Measurements from ENCODE around the gene TMED8. TPM values are rescaled to one million over a fixed set of nuclear protein-coding genes. Genes with fewer than 3 reads are reported as not detected.

The TMED8 gene
- total and polyA plus RNA-seq, 10 of the 15 experiments (the other 5 are each of a cell fraction or from before 2014, with no cell fraction given): 7.3 to 39.1 (median 26.1) TPM

DNA sequence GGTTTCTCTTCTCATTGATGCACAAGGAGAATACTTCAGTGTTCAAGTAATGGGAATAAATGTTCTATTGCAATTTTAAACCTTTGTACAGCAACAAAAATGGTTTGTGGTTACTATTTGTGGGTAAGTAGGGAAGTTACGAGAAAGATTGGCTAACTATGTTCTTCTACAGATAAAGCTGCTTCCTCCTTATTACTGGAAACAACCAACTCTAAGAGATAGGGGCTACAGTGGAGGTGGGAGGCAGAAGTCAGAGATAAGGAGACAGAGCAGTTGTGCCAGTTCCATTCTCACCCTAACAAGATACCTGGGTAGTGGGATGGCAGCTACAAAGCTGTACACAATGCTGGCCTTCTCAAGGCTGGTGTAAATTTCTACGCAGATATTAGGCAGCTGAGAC is 30.3 kb upstream of the TMED8 start:
- WGBS (ENCODE audit: insufficient coverage, insufficient replicate concordance, low lambda C conversion rate, missing lambda C conversion rate): 76% methylated on average over 2 of the region's 2 CpGs
- Histone ChIP-seq H3K4me1 (ENCODE audit: control insufficient read depth, insufficient read depth, low read length) (no peaks in the 10 kb centered on the region; the same call in 1 of the 2 replicates), H2AFZ (ENCODE audit: control insufficient read depth, low read depth, low read length) (no peak overlapping the region; the same call in 1 of the 2 replicates), H3K27ac (ENCODE audit: control insufficient read depth, insufficient read depth) (no peak overlapping the region), H3K79me2 (ENCODE audit: control insufficient read depth, insufficient read depth, low read length) (no peaks in the 10 kb centered on the region), H3K4me3 (no peak overlapping the region), H3K4me2 (ENCODE audit: control insufficient read depth, insufficient read depth) (no peak overlapping the region), H3K27me3 (replicated peaks in 1 of 2; ENCODE audit: control insufficient read depth in 2 of 2, insufficient read depth in 2 of 2, low read length in 1 of 2) (no peaks in the 10 kb centered on the region), H3K9ac (ENCODE audit: control insufficient read depth, insufficient read depth, low read length) (no peak overlapping the region), H4K20me1 (ENCODE audit: control insufficient read depth, insufficient read depth) (no peaks in the 10 kb centered on the region), H3K9me3 (replicated peaks; ENCODE audit: control insufficient read depth, insufficient read depth, low read length) (no peaks in the 10 kb centered on the region), H3K36me3 (ENCODE audit: control insufficient read depth in 2 of 2, insufficient read depth in 2 of 2, low read length in 1 of 2) (no peaks in the 10 kb centered on the region)
- intact Hi-C loops (cut with micrococcal nuclease; ENCODE audit: unreplicated experiment): no loop called here
- SMC1A ChIA-PET (ENCODE audit: uncharacterized antibody, unreplicated experiment): interaction anchor here (0.9 to 1.8 kb wide), 4 partner anchors 44 to 186 kb away, joined by 3 to 5 read pairs (median 3); no protein-coding TSS in a partner anchor
- TF ChIP-seq DPF2 (IDR thresholded peaks at IDR 0.05): no peak
- TF ChIP-seq MXI1 (IDR thresholded peaks at IDR 0.05; ENCODE audit: low read depth, low read length): no peak
- no peak for TF ChIP-seq CHD1 (IDR thresholded peaks at IDR 0.05; ENCODE audit: low read depth, low read length)
- TF ChIP-seq CBX3 (IDR thresholded peaks at IDR 0.05; ENCODE audit: borderline replicate concordance, low read depth): no peak
- TF ChIP-seq SRF (IDR thresholded peaks at IDR 0.05; ENCODE audit: low read depth in 2 of 2, low read length in 2 of 2): no peak
- TF ChIP-seq POLR2A (IDR thresholded peaks at IDR 0.05; ENCODE audit: low read depth, low read length): no peak
- no peak for TF ChIP-seq SREBF1 (IDR thresholded peaks at IDR 0.05; ENCODE audit: low read length)
- TF ChIP-seq ESRRA (IDR thresholded peaks at IDR 0.05; ENCODE audit: low read length): no peak
- TF ChIP-seq EED (IDR thresholded peaks at IDR 0.05; ENCODE audit: low read depth): no peak
- TF ChIP-seq, protein P1, sequence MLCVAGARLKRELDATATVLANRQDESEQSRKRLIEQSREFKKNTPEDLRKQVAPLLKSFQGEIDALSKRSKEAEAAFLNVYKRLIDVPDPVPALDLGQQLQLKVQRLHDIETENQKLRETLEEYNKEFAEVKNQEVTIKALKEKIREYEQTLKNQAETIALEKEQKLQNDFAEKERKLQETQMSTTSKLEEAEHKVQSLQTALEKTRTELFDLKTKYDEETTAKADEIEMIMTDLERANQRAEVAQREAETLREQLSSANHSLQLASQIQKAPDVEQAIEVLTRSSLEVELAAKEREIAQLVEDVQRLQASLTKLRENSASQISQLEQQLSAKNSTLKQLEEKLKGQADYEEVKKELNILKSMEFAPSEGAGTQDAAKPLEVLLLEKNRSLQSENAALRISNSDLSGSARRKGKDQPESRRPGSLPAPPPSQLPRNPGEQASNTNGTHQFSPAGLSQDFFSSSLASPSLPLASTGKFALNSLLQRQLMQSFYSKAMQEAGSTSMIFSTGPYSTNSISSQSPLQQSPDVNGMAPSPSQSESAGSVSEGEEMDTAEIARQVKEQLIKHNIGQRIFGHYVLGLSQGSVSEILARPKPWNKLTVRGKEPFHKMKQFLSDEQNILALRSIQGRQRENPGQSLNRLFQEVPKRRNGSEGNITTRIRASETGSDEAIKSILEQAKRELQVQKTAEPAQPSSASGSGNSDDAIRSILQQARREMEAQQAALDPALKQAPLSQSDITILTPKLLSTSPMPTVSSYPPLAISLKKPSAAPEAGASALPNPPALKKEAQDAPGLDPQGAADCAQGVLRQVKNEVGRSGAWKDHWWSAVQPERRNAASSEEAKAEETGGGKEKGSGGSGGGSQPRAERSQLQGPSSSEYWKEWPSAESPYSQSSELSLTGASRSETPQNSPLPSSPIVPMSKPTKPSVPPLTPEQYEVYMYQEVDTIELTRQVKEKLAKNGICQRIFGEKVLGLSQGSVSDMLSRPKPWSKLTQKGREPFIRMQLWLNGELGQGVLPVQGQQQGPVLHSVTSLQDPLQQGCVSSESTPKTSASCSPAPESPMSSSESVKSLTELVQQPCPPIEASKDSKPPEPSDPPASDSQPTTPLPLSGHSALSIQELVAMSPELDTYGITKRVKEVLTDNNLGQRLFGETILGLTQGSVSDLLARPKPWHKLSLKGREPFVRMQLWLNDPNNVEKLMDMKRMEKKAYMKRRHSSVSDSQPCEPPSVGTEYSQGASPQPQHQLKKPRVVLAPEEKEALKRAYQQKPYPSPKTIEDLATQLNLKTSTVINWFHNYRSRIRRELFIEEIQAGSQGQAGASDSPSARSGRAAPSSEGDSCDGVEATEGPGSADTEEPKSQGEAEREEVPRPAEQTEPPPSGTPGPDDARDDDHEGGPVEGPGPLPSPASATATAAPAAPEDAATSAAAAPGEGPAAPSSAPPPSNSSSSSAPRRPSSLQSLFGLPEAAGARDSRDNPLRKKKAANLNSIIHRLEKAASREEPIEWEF (IDR thresholded peaks at IDR 0.05; ENCODE audit: insufficient replicate concordance, low read depth, low read length): no peak
- CTCF ChIA-PET: interaction anchor here (0.8 to 1.6 kb wide), 4 partner anchors 9 to 697 kb away, joined by 3 to 4 read pairs (median 4); no protein-coding TSS in a partner anchor
- RAD21 ChIA-PET (ENCODE audit: unreplicated experiment): interaction anchor here (0.7 to 1.7 kb wide), 4 partner anchors 30 to 1543 kb away, joined by 3 to 12 read pairs (median 3); partner anchors contain the start of genes SAMD15 and TMED8
- DNase-seq (ENCODE audit: low read depth, low spot score) (no peak), FAIRE-seq (no peak), ATAC-seq (no peak)
- POLR2A ChIA-PET: interaction anchor here (0.6 kb wide), 1 partner anchor 18 kb away, joined by 5 read pairs; no protein-coding TSS in a partner anchor
- in situ Hi-C loops (cut with MboI): no loop called here
- BruUV-seq (replicated peaks): no TSS peak
